ENCODE results near the gene MIA2.

The MIA2 gene

DNA sequence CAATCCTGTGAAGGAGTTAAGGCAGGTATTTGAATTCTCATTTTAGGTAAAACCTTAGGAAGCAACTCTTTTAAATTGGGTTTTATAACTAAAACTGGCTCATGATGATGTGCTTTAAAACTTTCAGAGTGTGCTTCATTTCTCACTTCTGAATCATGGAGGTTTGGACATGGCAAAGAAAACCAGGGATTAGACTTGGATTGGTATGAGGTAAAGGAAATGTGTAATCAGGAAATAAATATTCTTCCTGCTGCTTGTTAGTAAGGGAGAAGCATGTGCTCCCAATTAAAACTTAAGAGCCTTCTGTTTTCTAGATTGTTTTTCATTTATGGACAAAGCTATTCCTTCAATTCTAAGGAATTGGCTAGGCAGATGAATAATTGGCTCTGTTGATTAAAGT is 141.1 kb downstream of the MIA2 start:
- H3K4me3 ChIP-seq (replicated peaks; ENCODE audit: insufficient read depth, low read length), result no peak overlapping the region
- DNase-seq (ENCODE audit: low read depth in 1 of 2, low spot score in 1 of 2), result no peak
- H3K27me3 ChIP-seq (ENCODE audit: insufficient read depth, poor library complexity, severe bottlenecking), result no peaks in the 10 kb centered on the region
- TF ChIP-seq, protein P1, sequence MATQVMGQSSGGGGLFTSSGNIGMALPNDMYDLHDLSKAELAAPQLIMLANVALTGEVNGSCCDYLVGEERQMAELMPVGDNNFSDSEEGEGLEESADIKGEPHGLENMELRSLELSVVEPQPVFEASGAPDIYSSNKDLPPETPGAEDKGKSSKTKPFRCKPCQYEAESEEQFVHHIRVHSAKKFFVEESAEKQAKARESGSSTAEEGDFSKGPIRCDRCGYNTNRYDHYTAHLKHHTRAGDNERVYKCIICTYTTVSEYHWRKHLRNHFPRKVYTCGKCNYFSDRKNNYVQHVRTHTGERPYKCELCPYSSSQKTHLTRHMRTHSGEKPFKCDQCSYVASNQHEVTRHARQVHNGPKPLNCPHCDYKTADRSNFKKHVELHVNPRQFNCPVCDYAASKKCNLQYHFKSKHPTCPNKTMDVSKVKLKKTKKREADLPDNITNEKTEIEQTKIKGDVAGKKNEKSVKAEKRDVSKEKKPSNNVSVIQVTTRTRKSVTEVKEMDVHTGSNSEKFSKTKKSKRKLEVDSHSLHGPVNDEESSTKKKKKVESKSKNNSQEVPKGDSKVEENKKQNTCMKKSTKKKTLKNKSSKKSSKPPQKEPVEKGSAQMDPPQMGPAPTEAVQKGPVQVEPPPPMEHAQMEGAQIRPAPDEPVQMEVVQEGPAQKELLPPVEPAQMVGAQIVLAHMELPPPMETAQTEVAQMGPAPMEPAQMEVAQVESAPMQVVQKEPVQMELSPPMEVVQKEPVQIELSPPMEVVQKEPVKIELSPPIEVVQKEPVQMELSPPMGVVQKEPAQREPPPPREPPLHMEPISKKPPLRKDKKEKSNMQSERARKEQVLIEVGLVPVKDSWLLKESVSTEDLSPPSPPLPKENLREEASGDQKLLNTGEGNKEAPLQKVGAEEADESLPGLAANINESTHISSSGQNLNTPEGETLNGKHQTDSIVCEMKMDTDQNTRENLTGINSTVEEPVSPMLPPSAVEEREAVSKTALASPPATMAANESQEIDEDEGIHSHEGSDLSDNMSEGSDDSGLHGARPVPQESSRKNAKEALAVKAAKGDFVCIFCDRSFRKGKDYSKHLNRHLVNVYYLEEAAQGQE (IDR thresholded peaks at IDR 0.05; ENCODE audit: insufficient replicate concordance, low read depth), result no peak
- no peak for TF ChIP-seq GABPA (IDR thresholded peaks at IDR 0.05; ENCODE audit: low read depth)
- TF ChIP-seq, protein P2, sequence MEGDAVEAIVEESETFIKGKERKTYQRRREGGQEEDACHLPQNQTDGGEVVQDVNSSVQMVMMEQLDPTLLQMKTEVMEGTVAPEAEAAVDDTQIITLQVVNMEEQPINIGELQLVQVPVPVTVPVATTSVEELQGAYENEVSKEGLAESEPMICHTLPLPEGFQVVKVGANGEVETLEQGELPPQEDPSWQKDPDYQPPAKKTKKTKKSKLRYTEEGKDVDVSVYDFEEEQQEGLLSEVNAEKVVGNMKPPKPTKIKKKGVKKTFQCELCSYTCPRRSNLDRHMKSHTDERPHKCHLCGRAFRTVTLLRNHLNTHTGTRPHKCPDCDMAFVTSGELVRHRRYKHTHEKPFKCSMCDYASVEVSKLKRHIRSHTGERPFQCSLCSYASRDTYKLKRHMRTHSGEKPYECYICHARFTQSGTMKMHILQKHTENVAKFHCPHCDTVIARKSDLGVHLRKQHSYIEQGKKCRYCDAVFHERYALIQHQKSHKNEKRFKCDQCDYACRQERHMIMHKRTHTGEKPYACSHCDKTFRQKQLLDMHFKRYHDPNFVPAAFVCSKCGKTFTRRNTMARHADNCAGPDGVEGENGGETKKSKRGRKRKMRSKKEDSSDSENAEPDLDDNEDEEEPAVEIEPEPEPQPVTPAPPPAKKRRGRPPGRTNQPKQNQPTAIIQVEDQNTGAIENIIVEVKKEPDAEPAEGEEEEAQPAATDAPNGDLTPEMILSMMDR (IDR thresholded peaks at IDR 0.05; ENCODE audit: insufficient read depth, low read length), result no peak
- no peak for TF ChIP-seq POLR2AphosphoS5 (IDR thresholded peaks at IDR 0.05; ENCODE audit: low read depth)
- no peak for TF ChIP-seq SPI1 (IDR thresholded peaks at IDR 0.05; ENCODE audit: borderline replicate concordance, low read depth)
- H3K27ac ChIP-seq (replicated peaks), result no peak overlapping the region

DNA sequence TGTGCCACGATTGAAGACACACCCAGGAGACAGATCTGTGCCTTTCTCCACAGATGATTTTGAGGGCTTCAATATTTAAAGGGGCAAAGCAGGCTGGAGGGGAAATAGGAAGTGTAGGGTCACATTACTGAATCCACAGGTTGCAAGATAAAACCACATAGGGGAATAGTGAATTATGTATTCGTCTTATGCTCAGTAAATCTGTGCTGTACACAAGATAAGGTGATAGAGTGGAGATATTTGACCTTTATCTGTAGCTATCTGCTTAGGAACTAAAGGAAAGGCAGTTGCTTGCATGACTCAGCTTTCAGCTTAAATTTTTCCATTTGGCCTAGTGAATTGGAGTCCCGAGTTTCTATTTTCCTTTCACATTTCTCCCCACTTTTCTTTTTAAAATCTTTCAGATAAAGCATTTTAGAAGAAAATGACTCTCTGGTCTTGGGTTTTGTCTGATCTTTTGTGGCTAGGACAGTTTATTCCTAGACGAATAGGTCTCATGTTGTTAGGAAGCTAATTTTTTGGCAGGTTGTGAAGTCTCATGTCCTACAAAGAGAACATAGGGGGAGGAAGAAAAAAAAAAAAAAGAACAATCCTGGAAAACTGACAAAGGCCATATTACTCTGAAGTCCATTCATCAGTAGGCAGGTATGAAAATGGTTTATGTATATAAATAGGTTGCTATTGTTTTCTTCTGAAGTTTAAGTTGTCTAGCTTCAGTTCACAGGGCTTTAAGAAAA is 143.1 kb downstream of the MIA2 start:
- no peak overlapping the region for H3K4me3 ChIP-seq (replicated peaks; ENCODE audit: insufficient read depth, low read length)
- no peak overlapping the region for H3K27ac ChIP-seq (replicated peaks)
- TF ChIP-seq GABPA (IDR thresholded peaks at IDR 0.05; ENCODE audit: low read depth) (no peak), SPI1 (IDR thresholded peaks at IDR 0.05; ENCODE audit: borderline replicate concordance, low read depth) (no peak), POLR2AphosphoS5 (IDR thresholded peaks at IDR 0.05; ENCODE audit: low read depth) (no peak)
- TF ChIP-seq, protein P2 (IDR thresholded peaks at IDR 0.05; ENCODE audit: insufficient read depth, low read length), result no peak
- TF ChIP-seq, protein P1 (IDR thresholded peaks at IDR 0.05; ENCODE audit: insufficient replicate concordance, low read depth), result no peak
- DNase-seq (ENCODE audit: low read depth in 1 of 2, low spot score in 1 of 2), result no peak
- H3K27me3 ChIP-seq (ENCODE audit: insufficient read depth, poor library complexity, severe bottlenecking), result no peaks in the 10 kb centered on the region

DNA sequence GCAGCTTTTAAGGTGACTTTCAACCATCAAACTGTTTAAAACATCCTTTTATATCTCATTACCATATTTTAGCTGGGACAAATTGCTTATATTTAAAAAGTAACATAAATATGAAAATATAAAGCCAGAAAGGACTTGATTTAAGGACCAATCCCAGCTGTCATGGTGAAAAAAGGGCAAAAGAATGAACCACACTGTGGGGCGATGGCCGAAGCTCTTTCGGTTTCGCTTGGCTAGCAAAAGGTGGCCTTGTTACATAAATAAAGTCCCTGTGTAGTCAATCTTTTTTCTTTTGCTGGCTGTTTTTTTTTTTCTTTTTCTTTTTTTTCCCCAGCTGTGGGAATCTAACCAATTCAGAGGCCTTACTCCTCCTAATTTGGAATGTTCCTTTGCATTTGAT is 147.7 kb downstream of the MIA2 start:
- TF ChIP-seq GABPA (IDR thresholded peaks at IDR 0.05; ENCODE audit: low read depth) (no peak), POLR2AphosphoS5 (IDR thresholded peaks at IDR 0.05; ENCODE audit: low read depth) (no peak), SPI1 (IDR thresholded peaks at IDR 0.05; ENCODE audit: borderline replicate concordance, low read depth) (no peak)
- TF ChIP-seq, protein P2 (IDR thresholded peaks at IDR 0.05; ENCODE audit: insufficient read depth, low read length), result no peak
- TF ChIP-seq, protein P1 (IDR thresholded peaks at IDR 0.05; ENCODE audit: insufficient replicate concordance, low read depth), result no peak
- H3K27me3 ChIP-seq (ENCODE audit: insufficient read depth, poor library complexity, severe bottlenecking), result no peaks in the 10 kb centered on the region
- H3K4me3 ChIP-seq (replicated peaks; ENCODE audit: insufficient read depth, low read length), result no peak overlapping the region
- H3K27ac ChIP-seq (replicated peaks), result no peak overlapping the region
- no peak for DNase-seq (ENCODE audit: low read depth in 1 of 2, low spot score in 1 of 2)
